DMS153 (cell line): ENCODE measurements around the gene PML.

Source experiments
- DNase-seq: peaks from one replicate; lab custom pipeline; 2025; lab: John Stamatoyannopoulos, UW

PML gene

DNA sequence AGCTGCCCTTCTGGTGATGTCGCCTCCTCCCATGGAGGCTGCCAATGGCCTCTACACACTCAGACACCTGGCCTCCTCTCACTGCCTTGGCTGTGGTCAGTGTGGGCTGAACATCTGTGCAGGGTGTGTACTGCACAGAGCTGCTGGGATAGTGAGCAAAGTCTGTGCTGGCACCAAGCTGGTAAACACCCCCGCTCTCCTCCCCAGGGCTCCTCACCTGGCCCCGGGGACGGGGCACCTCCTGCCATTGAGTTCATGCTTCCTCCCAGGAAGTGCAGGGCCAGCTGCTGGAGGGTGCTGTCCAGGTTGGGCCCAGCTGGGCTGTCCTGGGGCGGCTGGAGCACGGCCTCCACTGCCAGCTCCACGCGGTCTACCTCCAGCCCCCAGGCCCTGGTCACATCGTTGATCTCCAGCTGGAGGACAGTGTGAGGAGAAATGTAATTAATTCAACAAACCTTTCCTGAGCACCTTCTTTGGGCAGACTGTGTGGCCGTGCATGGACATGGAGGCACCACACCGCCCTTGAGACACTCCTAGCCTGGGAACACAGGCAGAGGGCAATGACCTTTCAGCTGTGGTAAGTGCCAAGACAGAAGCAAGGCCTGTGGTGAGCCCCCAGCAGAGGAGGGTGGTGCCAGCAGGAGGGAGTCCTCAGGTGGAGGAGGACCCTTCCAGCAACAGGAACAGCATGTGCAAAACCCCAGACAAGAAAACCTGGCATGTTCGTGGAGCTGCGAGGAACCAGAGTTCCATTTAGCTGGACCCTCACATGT lies 9.2 kb upstream of the PML start:
- DNase-seq: no peak

DNA sequence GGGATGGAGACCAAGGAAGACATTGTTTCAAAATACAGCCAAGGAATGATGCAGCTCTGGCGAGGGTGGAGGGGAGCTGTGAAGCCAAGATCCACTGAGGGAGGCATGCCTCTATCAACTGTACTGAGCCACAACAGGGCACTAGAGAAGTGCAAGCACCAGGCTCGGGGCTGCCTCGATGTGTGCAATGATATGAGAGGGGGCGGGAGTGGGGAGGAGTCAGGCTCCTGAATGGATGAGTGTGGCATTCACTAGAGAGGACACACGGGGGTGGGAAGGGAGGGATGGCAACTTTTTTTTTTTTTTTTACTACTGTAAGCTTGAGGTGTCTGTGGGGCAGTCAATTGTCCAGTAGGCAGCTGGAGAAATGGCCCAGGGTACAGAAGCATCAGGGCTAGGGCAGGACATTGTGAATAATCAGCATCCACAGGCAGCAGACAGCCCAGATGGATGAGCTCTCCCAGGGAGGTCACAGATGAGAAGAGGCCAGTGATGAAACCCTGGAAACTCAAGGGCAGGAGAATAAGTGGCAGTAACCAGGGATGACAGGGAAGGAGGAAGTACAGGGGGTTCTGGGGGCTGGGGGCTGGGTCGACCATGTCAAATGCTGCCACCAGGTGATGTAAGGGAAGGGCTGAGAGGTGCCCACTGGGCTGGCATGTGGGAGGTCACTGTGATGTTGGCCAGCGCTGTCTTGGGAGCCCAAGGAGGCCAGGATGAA lies 8.3 kb upstream of the PML start:
- no peak for DNase-seq

DNA sequence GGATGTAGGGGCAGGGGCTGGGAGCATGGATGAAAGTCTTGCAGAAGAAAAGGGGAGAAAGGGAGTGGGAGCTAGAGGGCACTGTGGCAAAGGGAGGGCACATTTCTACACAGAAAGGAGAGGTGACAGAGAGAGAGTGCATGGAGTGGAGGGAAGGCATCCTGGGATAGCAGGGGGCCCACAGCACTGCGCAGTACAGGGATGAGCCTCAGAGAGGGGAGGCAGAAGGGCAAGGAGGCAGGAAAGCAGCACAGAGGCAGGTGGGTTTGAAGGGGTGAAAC lies 7.8 kb upstream of the PML start:
- DNase-seq: no peak

DNA sequence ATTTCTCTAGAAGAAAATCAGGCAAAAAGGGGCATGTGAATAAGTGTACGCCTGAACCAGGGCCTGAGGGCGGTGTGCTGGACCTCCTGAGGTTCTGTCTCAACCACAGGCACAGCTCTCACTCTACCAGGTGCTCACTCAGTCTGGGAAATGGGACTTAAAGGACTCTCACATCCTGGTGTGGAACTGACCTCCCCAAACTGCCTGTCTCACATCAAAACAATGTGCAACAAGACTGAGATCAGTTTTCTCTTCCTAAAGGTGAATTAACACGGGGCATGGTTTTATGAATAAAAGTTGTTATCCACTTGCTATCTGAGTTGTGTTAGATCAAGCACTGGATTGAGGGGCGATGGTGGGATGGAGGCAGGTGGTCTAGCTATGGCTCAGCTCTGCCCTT lies 7.3 kb upstream of the PML start:
- no peak for DNase-seq

DNA sequence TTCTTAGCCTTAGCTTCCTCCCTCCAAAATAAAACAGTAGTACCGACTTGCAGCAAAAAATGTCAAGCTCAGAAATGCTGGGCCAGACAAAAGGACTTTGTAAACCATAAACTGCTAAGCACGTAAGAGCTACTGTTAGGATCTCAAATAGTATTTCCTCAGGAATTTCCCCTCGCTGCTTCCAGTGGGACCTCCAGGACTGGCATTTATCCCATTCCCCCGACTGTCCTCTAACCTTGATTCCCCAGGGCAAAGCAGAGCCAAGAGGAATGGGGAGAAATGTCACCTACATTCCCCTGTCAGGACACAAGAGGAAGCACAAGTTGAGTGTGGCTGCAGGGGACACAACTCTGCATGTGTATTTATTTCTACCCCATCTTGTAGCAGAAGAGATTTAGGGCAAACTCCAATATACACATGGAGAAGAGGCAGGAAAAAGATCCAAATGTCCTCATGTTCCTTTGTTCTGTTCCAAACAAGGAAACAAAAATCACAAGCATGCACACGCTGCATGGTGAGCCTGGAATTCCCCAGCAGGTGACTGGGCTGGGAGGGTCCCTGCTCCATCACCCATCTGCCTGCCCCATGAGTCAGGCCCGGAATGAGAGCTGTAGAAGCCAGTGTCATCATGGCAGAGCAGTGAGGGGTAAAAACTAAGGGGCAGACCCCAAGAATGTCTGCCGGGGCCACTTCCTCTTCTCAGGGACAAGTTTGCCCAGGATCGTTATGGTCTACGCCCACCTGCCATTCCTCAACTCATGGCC lies 6.7 kb upstream of the PML start:
- no peak for DNase-seq

DNA sequence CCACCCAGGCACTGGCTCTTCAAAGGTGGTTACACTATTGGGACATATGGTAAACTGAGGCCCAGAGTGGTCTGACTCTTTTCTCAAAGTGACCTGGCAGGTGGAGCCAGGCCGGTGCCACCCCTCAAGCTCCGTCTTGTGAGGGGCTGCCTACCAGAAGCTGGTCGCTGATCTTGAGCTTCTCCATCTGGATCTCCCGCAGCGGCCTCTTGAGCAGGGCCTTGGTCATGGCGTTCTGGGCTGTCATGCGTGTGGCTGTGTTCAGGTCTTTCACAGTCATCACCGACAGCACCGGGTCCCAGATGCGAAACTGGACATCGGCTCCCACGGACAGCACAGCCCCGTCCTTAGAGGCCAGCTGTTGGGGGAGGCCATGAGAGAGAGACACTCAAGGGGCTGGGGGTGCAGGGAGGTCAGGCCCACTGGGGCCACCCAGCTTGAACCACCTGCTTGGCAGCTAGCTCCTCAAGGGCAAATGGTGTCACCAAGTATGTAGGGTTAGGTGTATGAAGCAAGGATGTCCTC lies 6.0 kb upstream of the PML start:
- DNase-seq: no peak

DNA sequence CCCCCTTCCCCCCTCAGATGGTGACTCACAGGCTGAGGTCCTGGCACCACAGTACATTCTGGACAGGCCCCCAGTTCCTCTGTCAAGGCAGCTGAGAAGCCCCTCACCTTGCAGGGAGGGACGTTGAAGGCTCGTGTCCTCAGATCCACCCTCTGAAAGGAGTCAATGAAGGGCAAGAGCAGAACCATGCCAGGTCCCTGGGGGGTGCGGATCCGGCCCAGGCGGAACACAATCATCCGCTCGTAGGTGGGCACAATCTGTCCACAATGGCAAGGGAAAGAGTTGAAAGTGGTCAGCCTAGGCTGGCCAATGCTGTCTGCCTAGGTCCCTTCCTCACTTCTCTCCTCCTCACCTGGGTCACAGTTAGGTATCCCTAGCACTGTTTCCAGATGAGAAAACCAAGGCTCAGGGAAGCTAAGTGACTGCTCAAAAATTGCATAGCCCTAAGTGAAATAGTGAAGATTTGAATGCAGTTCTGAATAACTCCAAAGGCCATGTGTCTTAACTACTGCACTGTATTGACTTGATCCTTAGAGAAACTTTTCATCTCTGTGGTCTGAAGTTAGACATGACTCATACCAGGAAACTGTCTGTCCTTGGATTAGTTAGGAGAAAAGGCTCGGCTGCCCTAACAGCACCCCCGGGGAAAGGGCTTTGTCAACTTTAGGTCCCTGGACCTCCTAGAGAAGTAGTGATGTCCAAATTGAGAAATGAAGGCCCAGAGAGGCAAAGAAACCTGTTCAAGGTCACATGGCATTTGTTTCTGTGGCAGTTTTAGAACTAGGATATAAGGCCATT lies 5.3 kb upstream of the PML start:
- DNase-seq: no peak

DNA sequence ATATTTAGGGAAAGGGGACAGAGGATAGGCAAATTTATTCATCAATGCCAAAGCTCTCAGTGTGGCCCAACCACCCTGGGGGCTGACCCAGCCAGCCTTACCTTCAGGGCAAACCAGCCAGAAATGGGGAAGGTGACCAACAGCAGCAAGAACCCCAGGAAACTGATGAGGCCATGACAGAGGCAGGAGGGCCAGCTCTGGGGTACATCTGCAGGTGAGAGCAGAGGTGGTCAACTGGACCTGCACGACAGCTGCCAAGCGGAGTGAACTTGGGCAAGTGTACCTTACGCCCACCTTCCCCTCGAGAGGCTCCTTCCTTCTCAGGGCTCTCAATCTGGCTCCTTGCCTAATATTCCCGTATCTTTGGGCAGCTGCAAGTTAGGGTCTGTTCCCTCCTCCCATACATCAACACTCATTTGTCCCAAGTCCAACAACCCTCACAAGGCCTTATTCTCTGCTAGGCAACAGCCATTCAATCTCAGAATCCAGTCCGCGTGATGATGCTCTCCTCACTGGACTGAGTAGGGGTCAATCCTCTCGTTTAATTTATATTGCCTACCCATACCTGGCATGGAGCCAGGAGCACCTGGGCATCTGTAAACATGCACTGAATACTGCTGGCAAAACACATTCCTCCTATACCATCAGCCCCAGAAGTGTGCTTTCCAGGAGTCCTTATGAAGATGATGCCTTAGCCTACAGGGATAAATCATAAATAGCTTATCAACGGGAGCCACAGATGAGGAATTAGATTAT lies 4.1 kb upstream of the PML start:
- DNase-seq: no peak

DNA sequence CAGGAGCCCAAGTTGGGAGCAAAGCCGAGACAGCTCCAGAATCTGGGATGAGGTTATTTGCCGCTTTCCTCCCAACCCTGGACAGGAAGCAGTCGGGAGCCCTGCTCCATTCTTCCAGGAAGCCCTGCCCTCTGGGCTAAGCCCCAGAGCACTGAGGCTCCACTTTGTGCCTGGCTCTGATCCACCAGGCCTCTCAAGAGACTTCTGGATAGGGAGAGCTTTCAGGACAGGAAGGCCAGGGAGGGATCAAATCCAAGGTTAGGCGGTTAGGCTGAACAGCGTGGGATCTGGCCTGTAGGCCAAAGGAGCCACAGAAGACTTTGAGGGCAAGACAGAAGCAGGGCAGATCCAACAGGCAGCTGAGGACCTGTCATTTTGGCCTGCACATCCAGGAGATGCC lies 3.3 kb upstream of the PML start:
- no peak for DNase-seq

DNA sequence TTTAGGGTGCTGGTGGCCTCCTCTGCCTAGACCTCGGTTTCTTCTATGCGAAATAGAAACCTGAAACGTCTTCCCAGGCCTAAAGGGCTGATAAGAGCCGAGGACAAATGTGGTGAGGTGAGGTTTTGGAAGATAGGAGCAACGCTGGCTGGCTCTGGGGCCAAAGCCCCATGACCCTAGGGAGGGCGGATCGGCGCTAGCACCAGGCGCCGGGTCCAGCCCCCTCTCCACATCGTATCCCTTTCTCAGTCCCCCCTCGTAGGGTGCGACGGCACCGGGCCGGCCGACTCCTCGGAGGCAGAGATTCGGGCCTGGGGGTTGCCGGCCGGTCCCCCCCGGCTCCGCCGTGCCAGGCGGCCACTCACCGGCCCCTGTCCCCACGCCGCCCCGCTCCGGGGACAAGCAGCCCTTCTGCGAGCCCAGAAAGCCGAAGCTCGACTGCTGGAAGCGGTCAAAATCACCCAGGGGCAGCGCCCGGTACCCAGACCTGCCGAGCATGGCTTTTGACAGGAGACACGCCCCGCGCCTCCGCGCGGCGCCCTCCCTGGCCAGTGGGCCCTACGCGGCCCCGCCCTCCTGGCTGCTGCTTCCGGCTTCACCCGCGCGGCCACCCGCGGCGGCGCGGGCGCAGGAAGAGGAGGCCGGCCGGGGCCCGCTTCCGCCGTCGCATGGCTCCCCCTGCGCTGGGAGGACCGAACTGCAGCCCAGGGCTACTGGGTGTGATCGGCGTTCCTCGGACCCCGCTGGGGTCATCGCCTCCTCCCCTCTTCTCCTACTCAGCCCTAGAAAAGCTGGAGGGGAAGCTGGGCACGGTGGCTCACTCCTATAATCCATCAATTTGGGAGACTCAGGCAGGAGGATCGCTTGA lies 2.6 kb upstream of the PML start, which contains the start of gene STOML1:
STOML1 (minus strand) TSS at position 570 of the 868 bp plus-strand sequence; CDS start at position 498, 72 bp downstream.
- DNase-seq: peak; percentile 73

DNA sequence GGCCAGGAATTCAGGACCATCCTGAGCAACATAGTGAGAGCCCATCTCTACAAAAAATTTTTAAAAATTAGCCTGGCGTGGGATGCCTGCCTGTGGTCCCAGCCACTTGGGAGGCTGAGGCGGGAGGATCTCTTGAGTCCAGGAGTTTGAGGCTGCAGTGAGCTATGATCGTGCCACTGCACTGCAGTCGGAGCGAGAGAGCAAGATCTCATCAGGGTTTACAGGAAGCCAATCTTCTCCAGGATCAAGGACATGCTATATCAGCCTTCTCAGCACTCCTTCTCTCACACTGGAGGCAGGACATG lies 2.0 kb upstream of the PML start:
- no peak for DNase-seq

DNA sequence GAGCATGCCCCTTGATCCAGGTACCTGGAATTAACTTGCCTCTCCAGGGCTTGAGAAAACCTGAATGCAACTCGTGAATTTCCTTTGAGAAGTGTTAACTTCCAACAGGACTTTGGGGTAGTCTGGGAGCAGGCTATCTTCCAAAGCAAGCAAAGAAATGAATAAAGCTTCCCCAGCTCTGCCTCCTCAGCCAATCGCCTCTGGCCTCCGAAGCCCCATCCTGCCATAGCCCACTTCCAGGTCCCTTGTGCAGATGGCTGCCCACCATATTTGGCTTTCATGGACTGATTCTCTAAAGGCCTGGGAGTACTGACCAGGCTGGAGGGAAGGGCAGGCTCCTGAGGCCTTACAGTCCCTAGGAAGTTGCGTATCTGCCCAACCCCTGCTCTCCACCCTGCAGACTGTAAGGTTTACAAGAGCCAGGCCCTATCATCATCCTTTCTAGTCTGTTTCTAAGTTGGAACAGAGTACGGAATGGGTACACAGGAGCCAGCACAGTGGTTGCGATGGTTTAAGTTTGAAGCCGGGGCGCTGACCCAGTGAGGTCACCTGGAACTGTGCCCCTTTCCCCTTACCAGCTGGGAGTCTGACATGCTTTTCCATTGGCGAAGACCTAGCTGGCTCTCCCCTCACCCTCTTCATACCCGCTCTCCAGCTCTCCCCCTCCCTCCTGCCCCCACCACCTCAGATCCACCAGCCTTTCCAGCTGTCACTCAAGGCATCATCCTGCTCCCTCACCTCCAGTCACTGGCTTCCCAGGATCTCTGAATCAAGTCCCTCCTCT lies 1.1 kb upstream of the PML start:
- DNase-seq: no peak

DNA sequence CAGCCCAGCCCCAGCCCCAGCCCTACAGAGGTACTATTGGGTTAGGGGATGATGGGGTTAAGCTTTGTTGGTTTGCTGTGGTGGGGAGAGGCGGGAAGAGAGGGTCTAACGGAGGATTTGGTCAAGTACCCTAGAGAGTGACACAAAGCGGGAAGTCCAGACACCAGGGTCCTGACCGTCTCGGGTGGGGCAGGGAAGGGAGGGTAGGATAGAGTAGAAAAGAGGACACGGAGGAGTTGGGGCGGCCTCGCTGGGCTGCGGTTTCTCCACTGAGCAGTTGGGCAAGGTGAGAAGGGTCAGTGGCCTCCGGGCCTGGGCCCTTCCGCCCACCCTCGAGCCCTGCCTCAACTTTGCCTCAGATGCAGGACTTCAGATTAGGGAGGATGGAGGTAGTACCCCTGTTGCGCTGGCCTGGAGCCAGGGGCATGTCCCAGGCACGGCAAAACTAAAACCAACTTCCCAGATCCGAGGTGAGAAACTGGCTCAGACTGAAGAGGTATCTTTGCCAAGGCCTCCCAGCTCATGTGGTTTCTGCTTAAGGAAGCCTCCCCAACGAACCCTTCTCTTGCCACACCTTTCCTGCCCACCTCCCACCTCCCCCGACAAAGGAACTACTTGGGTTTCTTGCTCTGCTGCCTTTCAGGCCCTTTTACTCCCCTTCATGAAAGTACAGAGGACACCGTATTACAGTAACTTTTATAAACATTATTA lies 551 bp downstream of the PML start:
- no peak for DNase-seq

DNA sequence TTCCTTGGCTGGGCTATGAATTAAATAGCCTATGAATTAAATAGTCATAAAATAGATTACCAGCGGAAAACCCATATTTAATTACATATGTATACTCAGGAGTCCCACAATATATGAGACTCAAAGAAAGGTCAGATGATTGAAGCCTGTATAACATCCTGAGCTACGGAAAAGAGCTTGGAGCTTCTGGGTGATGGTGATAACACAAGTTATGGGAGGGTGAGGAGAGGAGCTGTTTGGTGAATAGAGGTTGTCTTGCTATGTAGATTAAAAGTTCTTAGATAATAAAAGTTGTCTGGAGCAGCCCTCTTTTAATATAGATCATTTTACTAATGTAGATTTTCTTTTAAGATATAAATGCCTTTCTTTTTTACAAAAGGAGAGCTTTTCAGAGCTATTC lies 1.8 kb downstream of the PML start:
- no peak for DNase-seq

DNA sequence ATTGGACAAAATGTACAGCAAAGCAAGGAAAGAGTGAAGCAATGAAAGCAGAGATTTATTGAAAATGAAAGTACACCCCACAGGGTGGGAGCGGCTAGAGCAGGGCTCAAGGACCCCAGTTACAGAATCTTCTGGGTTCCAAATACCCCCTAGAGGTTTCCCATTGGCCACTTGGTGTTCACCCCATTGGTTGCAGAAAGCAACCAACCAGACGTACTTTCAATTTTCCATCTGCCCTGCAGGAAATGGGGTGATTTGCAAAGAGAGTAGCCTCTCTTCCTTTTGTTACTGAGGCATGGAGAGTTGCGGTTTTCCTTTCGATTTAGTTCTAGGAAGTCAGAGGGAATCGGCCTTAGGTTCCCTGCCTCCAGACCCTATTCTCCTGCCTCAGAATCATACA lies 2.4 kb downstream of the PML start:
- DNase-seq: peak; percentile 43

DNA sequence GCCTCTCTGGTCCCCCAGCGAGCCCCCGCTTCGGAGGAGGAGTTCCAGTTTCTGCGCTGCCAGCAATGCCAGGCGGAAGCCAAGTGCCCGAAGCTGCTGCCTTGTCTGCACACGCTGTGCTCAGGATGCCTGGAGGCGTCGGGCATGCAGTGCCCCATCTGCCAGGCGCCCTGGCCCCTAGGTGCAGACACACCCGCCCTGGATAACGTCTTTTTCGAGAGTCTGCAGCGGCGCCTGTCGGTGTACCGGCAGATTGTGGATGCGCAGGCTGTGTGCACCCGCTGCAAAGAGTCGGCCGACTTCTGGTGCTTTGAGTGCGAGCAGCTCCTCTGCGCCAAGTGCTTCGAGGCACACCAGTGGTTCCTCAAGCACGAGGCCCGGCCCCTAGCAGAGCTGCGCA lies 3.5 kb downstream of the PML start:
- DNase-seq: no peak

DNA sequence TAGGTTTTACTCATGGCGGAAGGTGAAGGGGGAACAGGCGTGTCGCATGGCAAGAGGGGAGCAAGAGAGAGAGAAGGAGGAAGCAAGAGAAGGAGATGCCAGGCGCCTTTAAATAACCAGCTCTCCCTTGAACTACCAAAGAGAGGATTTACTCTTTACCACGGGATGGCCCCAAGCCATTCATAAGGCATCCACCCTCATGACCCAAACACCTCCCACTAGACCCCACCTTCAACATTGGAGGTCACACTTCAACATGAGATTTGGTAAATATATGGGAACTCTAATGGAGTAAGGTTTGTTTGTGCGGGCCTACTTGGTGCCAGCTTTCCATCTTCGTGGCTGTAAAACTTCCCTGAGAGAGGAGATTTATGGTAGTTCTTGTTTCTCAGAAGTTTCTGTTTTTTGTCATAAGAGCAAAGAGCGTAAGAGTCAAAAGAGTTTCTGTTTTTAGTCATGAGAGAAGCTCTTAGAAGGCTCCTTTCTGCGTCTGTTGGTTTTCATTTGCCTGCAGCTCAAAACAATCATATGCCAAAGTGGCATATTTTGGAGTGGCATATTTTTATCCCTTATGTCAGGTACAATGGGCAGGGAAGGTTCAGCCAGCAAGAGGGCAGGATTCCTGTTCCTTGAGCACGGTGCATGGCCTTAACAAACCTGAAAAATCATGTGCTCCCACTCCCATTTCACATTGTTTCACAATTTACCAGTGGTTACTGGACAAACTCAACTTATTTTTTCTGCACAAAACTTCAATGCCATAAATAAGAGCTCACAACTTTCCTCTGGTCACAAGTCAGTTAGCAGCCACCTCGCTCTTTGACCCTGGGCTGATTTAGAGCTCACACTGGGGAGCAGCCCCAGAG lies 12.5 kb downstream of the PML start:
- DNase-seq: no peak

DNA sequence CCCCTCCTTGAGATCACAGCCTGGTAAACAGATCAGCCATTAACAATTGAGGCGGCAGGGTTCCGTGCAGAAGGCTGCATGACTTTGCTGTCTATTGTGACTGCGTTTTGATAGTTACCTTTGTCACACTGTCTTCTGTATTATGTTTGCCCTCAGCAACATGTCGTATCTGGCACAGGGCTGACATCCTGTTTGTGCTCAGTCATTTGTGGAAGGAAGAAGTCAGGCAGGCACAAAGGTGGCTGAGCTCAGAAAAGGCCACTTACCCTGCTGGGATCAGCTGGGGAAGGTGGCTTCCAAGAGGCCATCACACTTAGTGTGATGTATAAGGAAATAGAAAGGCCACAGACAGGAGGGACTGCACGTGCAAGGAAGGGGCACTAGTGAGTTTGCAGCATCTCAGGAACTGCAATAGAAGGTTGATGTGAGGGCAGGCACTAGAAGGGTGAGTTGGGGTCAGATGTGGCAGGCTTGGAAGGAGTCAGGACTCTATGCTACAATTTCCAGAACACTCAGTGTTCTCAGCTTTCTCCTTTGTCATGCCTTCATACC lies 13.4 kb downstream of the PML start:
- peak; percentile 5 for DNase-seq
